Psoas muscle (tissue), 8 donors: Measurements from ENCODE around the gene MYBPHL. TPM values are rescaled to one million over a fixed set of nuclear protein-coding genes. Genes with fewer than 3 reads are reported as not detected.

Experiments
- ATAC-seq, 4 donors: fragments of 200-7000 bp; cut with Tn5 transposase; one replicate each; pipeline ENCODE4 v1.9.1; 2020; ENCODE audit warnings: moderate library complexity in 3 of 4, mild to moderate bottlenecking in 2 of 4
- DNase-seq, 2 donors: peaks; one replicate each; pipeline ENCODE4 v3.0.0-alpha.2; 2020
- H3K27ac ChIP-seq: fragments of 200-600 bp; one replicate; pipeline ENCODE4 v1.8.0; 2022
- H3K27me3 ChIP-seq, 3 donors: fragments of 200-600 bp in 1 of 3; one replicate each; pipeline versions ENCODE4 v1.6.1 to v1.8.0; 2013 to 2022; ENCODE audit warnings: low read length in 2 of 3, mild to moderate bottlenecking in 2 of 3, moderate library complexity in 1 of 3; ENCODE audit not compliant: insufficient read depth in 3 of 3
- H3K36me3 ChIP-seq, 2 donors: fragments of 200-600 bp in 1 of 2; one replicate each; pipeline versions ENCODE4 v1.6.1 to v1.8.0; 2013 to 2022; ENCODE audit warnings: low read depth in 1 of 2, mild to moderate bottlenecking in 1 of 2, moderate library complexity in 1 of 2; ENCODE audit not compliant: insufficient read depth in 1 of 2
- H3K4me1 ChIP-seq: fragments of 200-600 bp; one replicate; pipeline ENCODE4 v1.8.0; 2022
- H3K4me3 ChIP-seq: fragments of 200-600 bp; one replicate; pipeline ENCODE4 v1.8.0; 2022; ENCODE audit warnings: mild to moderate bottlenecking
- H3K9me3 ChIP-seq: fragments of 200-600 bp; one replicate; pipeline ENCODE4 v1.8.0; 2022
- WGBS, 3 donors: extraction: QIAGEN DNeasy Blood & Tissue Kit; methylation state at CpG; one replicate each; pipeline versions ENCODE4 v1.1.6 to v1.1.7; 2013; 5-methylcytosine and 5-hydroxymethylcytosine counted together
- intact Hi-C, 2 donors: fragments of 100-400 bp; cut with DNase I; formaldehyde crosslinking; loops; one replicate each; pipeline versions ENCODE4 v1.11.0 to v1.14.2; 2022
- polyA plus RNA-seq, 3 donors: library from polyadenylated mRNA; stranded (reverse); fragments of 200-250 nt; gene quantifications; one replicate each; pipeline ENCODE4 v1.2.3, GENCODE V29; 2013
- total RNA-seq, 4 donors: library from RNA; stranded (reverse); fragmentation: NEBNext Ultra II Directional in 2 of 4; extraction: Animal tissue kit (Norgen Biotek cat#: 25700) in 2 of 4; gene quantifications; one replicate each; pipeline versions ENCODE4 v1.2.1 to v1.2.4, GENCODE V29; 2021 to 2023
- TF ChIP-seq, protein P1 (sequence below): fragments of 200-600 bp; IDR thresholded peaks from one replicate; pipeline ENCODE4 v1.8.0; 2022; ENCODE audit warnings: antibody characterized with exemption
- donor health status: healthy with polysubstance abuse.
- donor health status: DM: no; HTN: no; CAD: no; lungs with moderate emphysema.
- donor health status: Bipolar disorder and iron deficiency.
- donor health status: healthy.
- donor health status: DM: yes; HTN: yes; CAD: no.
- donor health status: DM: no; HTN: no; CAD: no.
- donor health status: DM: no; HTN: no; CAD: no.
- donor health status: DM: yes; HTN: yes; CAD: no.

MYBPHL gene
- total and polyA plus RNA-seq, 7 donors, result 0.17 to 2.2 (median 0.57) TPM; not detected in 1

DNA sequence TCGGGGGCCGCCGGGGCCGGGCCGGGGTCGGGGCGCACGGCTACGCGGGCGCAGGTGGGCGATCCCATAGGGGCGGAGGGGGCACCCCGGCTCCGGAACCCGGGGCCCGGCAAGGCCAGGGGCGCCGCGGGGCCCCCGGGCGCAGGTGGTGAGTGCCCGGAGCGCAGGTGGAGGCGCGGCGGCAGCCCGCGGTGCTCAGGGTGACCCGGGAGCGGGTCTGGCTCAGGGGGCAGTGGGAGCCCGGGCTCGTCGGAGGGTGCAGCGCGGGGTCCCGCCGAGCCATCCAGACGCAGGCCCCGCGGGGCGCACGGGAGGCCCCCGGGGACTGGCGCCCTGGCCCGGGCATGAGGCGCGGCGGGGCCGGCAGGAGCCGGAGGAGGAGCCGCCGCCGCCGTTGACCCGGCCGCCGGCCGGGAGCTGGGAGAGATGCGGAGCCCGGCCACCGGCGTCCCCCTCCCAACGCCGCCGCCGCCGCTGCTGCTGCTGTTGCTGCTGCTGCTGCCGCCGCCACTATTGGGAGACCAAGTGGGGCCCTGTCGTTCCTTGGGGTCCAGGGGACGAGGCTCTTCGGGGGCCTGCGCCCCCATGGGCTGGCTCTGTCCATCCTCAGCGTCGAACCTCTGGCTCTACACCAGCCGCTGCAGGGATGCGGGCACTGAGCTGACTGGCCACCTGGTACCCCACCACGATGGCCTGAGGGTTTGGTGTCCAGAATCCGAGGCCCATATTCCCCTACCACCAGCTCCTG is 57.0 kb downstream of the MYBPHL start:
- ATAC-seq, result peak; percentile 6 to 20 (median 14)
- peak in 1 of 2 donors; percentile 56 for DNase-seq
- WGBS, 3 donors, result 2 to 4% (median 2%) methylated on average over 46 to 80 of the region's 80 CpGs
- TF ChIP-seq, protein P1, sequence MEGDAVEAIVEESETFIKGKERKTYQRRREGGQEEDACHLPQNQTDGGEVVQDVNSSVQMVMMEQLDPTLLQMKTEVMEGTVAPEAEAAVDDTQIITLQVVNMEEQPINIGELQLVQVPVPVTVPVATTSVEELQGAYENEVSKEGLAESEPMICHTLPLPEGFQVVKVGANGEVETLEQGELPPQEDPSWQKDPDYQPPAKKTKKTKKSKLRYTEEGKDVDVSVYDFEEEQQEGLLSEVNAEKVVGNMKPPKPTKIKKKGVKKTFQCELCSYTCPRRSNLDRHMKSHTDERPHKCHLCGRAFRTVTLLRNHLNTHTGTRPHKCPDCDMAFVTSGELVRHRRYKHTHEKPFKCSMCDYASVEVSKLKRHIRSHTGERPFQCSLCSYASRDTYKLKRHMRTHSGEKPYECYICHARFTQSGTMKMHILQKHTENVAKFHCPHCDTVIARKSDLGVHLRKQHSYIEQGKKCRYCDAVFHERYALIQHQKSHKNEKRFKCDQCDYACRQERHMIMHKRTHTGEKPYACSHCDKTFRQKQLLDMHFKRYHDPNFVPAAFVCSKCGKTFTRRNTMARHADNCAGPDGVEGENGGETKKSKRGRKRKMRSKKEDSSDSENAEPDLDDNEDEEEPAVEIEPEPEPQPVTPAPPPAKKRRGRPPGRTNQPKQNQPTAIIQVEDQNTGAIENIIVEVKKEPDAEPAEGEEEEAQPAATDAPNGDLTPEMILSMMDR, result no peak
- Histone ChIP-seq H3K4me3 (peak overlapping the region; percentile 76), H3K9me3 (no peaks in the 10 kb centered on the region), H3K4me1 (peaks cover 21% of the 10 kb centered on the region), H3K27ac (no peak overlapping the region), H3K27me3 (no peaks in the 10 kb centered on the region), H3K36me3 (no peaks in the 10 kb centered on the region)
- intact Hi-C loops, result no loop called here

DNA sequence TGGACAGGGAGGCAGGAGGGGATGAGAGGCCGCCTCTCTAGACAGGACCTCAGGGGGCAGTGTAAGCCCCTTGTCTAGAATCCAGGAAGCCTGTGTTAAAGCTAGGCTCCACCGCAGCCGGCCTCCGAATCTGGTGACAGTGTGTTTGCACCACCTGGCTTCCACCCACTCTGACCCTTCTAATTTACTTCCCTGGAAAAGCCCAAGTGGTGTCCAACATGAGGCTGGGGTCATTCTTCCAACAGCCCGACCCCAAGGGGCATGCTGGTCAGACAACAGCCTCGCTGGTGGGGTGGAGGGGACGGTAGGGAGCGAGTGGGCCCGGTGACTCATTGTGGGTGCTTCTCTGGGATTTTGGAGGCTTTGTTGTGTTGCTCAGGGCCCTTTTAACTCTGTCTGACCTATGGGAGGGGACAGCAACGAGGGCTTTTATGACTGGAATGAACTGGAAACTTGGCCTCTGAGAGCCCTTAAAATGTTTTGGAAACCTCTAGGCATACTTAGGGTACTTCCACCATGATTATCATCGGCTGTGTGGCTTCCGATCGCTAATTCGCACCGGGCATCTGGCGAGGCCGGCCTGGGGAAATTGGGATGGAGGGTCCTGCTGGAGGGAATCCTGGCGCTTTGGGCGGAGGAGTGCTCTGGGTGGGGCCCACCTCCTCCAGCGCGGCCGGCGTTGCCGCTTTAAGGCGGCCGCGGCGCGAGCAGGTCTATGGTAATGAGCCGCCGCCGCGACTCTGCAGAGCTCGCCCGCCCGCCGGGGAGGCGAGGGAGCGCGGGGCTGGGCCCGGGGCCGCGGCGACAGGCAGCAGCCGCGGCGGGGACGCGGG is 57.8 kb downstream of the MYBPHL start, which contains the start of gene CELSR2:
CELSR2 (plus strand) TSS at position 743 of the 833 bp plus-strand sequence. CDS start 541 bp downstream, outside the sequence.
- no peak within 1 kb of the TSS for H3K27ac ChIP-seq
- TF ChIP-seq, protein P1, result no peak

DNA sequence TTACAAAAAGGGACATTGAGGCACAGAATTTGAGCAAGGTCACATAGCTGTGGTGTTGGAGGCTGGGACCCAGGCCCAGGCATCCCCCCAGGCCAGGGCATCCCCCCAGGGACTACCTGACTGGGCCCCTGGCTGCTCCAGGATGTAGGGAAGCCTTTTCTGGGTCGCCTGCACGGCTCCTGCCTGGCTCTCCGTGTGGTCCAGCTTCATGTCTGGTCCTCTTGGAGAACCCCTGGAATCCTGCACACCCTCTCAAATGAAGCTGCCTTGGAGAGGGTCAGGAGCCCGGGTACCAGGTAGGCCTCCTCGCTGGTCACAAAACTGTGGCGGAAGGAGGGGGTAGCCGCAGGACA is 58.4 kb downstream of the MYBPHL start:
- no peaks in the 10 kb centered on the region for H3K36me3 ChIP-seq
- H3K27ac ChIP-seq, result no peak overlapping the region
- no peaks in the 10 kb centered on the region for H3K27me3 ChIP-seq
- intact Hi-C loops, result no loop called here
- WGBS, 3 donors, result 95 to 96% (median 96%) methylated on average over 7 of the region's 7 CpGs
- H3K9me3 ChIP-seq, result no peaks in the 10 kb centered on the region
- ATAC-seq, result no peak
- H3K4me1 ChIP-seq, result peaks cover 14% of the 10 kb centered on the region
- DNase-seq, result no peak
- TF ChIP-seq, protein P1, result no peak
- no peak overlapping the region for H3K4me3 ChIP-seq

More for the DNA sequence above, 57.8 kb downstream of the MYBPHL start, which contains the start of gene CELSR2:
- H3K4me1 ChIP-seq, result peaks cover 18% of the 10 kb centered on the region
- ATAC-seq, result peak; percentile 66 to 82 (median 72)
- H3K36me3 ChIP-seq, result no peaks in the 10 kb centered on the region
- peak within 1 kb of the TSS; percentile 76 for H3K4me3 ChIP-seq
- no peaks in the 10 kb centered on the region for H3K27me3 ChIP-seq
- peak; percentile 64 to 77 for DNase-seq
- WGBS, 3 donors, result 13 to 17% (median 16%) methylated on average over 36 to 49 of the region's 49 CpGs
- no peaks in the 10 kb centered on the region for H3K9me3 ChIP-seq
- intact Hi-C loops, result no loop called here

DNA sequence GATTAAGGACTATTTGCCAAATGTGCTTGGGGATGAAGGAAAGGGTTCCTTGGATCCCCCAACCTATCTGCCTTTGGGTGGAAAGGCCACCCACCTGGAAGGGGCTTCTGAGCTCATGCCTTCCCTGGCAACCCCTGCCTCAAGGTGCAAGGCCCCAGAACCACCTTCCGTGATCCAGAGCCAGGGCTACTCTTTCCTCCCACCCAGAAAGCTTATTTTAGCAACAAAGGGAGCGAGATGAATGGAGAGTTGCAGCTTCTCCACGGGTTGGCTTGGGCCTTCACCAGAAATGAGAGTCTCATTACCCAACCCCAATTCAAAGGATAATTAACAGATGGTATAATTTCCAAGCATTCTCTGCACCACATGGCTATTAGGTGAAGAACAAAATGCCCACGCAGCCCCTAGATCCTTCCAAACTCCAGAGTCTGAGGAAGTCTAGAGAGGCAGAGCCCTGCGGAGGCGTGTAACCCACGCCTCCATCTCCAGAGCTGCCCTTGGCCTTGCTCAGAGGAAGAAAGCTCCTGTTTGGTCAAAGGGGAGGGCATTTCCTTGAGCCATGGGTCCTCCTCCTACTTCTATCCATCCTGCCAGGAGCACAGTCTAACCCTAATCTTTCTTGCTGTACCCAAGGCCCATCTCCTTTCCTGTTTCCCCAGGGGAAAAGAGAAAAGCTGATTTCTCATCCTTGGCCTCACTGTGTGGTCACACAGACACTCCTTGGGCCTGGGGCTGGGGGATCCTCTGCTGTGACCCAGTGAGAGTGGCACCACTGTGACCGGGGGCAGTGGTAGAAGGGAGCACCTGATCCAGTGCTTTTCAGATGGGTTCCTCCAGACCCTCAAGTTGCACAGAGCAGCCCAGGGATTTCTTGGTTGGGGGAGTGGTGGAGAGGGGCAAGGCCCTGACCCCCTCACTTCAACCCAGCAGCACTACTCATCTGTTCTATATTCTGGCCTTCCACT is 59.1 kb downstream of the MYBPHL start:
- WGBS, 3 donors, result 87 to 92% (median 88%) methylated on average over 7 to 8 of the region's 8 CpGs
- no peak overlapping the region for H3K27ac ChIP-seq
- no peak overlapping the region for H3K4me3 ChIP-seq
- H3K4me1 ChIP-seq, result peaks cover 16% of the 10 kb centered on the region
- no peaks in the 10 kb centered on the region for H3K27me3 ChIP-seq
- intact Hi-C loops, result no loop called here
- no peaks in the 10 kb centered on the region for H3K36me3 ChIP-seq
- ATAC-seq (no peak), DNase-seq (no peak)
- no peaks in the 10 kb centered on the region for H3K9me3 ChIP-seq
- TF ChIP-seq, protein P1, result no peak
